Hematopoietic multipotent progenitor cell (in vitro differentiated cells): ENCODE data around the gene S100A14. TPM values are rescaled to one million over a fixed set of nuclear protein-coding genes. Genes with fewer than 3 reads are reported as not detected.

Experiments used
- DNase-seq, 3 donors: peaks; one replicate each; pipeline ENCODE4 v3.0.0-alpha.2; 2011 to 2015; ENCODE audit warnings: low read depth in 2 of 3, low spot score in 2 of 3
- total RNA-seq: library from RNA; depleted of rRNA; stranded (reverse); fragments of >200 nt; gene quantifications from one replicate; pipeline ENCODE4 v1.2.3, GENCODE V29; 2012

The S100A14 gene
- total RNA-seq, 1 donor = not detected

DNA sequence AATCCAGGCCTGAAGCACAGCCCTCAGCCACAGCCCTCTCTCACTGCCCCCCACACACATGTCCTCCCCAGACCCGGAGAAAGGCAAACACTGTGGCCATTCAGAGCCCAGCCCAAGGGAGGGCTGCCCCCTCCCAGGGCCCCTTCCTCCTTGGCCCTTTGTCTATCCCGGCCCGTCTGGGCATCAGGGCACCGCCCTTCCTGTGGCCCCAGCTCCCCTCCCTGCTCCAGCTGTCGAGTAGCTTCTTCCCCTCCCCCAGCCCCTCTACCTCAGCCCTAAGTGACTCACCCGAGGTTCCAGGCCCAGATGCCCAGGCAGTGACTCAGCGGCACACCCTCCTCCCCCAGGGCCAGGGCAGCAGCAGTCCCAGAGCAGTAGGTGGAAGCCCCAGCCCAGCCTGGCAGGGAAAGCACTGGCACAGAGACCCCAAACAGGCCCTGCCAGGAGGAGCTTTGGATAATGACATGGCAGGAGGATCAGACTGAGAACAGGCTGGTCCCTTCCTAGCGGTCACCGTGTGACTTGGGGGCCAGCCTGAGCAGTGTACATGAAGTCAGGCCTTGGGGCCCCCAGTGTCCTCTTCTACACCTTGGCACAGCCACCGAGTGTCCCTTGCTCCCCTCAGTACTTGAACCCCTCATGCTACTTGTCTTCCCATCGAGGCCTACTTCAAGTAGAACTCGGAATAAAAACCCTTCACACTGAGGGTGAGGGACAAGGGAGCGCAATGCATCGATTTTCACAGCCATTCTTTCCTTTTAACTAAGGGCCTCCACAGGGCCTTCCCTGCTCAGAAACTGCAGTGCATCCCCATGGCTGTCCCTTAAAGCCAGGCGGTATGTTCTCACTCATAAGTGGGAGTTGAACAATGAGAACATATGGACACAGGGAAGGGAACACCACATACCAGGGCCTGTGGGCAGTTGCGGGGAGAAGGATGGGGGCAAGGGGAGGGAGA is 49.4 kb downstream of the S100A14 start:
- peak in 2 of 3 donors; percentile 96 to 97 for DNase-seq

DNA sequence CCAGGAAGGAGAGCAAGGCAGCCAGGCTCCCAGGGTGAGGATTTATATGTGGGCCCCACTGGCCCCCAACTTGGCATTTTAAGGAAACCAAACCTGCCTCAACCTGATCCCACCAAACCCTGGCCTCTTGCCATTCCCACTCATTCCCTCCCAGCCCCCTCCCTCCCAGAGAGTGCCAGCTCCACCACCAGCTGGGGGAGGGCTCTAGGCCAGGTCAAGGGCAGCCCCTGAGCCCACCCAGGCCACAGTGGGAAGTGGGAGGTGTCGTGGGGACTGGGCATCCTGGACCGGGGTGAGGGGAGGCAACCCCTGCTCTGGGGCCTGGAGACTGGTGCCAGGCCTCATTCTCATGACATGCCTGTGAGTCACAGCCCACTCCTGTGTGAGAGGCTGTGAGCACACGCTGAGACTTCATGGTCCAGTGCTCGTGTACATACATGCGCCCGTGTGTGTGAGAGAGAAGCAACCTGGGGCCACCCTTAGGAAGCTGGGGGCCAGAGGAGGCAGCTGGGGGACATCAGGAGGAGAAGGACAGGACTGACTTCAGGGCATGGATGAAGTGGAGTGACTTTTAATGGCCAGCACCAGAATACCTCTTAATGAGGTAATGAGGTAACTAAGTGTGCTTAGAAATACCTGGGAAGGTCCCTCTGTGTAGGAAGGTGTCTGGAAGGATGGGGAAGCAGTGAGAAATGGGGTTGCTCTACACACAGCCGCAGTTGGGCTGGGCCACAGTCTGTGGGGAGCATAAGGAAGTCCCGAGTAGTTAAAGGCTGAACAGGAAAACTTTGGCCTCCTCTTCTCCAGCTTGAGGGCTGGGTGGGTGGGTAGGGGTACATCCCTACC is 50.4 kb downstream of the S100A14 start, which contains the start of gene S100A2:
Gene S100A2, minus strand, starts transcription at position 316 of the 846 bp plus-strand sequence. CDS start 1,967 bp downstream, outside the sequence.
- DNase-seq = peak in 2 of 3 donors; percentile 47 to 70

Other genes with a start within 250 kb of the S100A14 start
- gene S100A12, start 240.7 kb downstream of the S100A14 start, total RNA-seq = 4.8 TPM
- gene S100A8, start 225.3 kb downstream of the S100A14 start, total RNA-seq = 12.1 TPM
- gene S100A7A, start 199.8 kb downstream of the S100A14 start, total RNA-seq = not detected
- not detected for gene S100A7, start 155.7 kb downstream of the S100A14 start, total RNA-seq
- 177 TPM for gene S100A6, start 80.3 kb downstream of the S100A14 start, total RNA-seq
- gene S100A5, start 75.4 kb downstream of the S100A14 start, total RNA-seq = 0.27 TPM
- gene S100A4, start 70.5 kb downstream of the S100A14 start, total RNA-seq = 183 TPM
- gene S100A3, start 67.1 kb downstream of the S100A14 start, total RNA-seq = not detected
- 0.27 TPM for gene S100A2, start 50.5 kb downstream of the S100A14 start, total RNA-seq
- gene S100A16, start 3.2 kb downstream of the S100A14 start, total RNA-seq = 1.1 TPM
- 2.7 TPM for gene S100A13, start 11.2 kb upstream of the S100A14 start, total RNA-seq
- 0.54 TPM for gene S100A1, start 12.1 kb upstream of the S100A14 start, total RNA-seq
- gene CHTOP, start 17.7 kb upstream of the S100A14 start, total RNA-seq = 53.1 TPM
- 46.0 TPM for gene SNAPIN, start 42.4 kb upstream of the S100A14 start, total RNA-seq
- 225 TPM for gene ILF2, start 54.7 kb upstream of the S100A14 start, total RNA-seq
- 0.27 TPM for gene NPR1, start 62.4 kb upstream of the S100A14 start, total RNA-seq
- 57.4 TPM for gene INTS3, start 111.7 kb upstream of the S100A14 start, total RNA-seq
- gene SLC27A3, start 159.1 kb upstream of the S100A14 start, total RNA-seq = 12.7 TPM